Measurements from ENCODE around the gene PRIMPOL. TPM values are rescaled to one million over a fixed set of nuclear protein-coding genes. Genes with fewer than 3 reads are reported as not detected.
"Not testable (repeated sequence)": the region's sequence is repeated elsewhere in the genome, so short reads cannot be mapped to it uniquely, and the experiment has no call there.

PRIMPOL gene
- total RNA-seq, 1 experiment from 2014 or later: 29.5 TPM

DNA sequence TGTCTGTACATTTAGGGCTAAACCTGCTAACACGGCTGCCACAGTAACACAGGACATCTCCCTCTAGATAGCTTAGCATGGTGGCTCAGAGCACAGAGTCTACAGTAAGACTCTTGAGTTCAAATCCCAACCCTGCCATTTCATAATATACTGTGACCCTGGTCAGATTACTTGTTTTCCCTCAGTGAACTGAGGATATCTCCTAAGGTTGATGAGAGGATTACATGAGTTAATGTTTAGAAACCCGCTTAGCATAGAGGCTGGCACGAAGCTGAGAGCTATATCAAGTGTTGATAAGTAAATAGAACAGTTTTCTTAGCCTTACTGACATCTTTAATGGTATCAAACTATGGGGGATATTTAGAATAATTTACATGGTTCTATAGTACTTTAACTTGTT lies 37.5 kb upstream of the PRIMPOL start:
- POLR2A ChIA-PET (ENCODE audit: unreplicated experiment): no interaction called here

DNA sequence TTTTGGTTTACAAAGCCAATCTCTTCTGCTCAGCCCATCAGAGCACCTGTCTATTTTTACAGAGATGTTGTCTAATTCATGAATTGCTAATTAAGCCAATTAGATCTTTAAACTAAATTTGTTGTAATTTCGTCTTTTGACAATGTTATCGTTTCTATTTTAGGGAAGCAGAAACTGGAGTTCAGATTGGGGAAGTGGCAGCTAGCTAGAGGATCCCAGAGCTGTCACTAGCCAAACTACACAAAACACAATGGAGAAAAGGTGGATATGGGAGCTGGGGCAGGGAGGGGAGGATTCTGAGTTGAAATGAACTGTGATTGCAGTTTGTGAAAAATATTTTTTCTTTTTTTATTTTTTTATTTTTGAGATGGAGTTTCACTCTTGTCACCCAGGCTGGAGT lies 36.1 kb upstream of the PRIMPOL start:
- H3K27me3 ChIP-seq (ENCODE audit: insufficient read depth, low read depth): no peaks in the 10 kb centered on the region
- no peak for DNase-seq
- H3K4me3 ChIP-seq: no peak overlapping the region
- no peaks in the 10 kb centered on the region for H3K79me2 ChIP-seq (ENCODE audit: low read depth)
- H3K9me2 ChIP-seq (ENCODE audit: insufficient read depth): no peaks in the 10 kb centered on the region
- no peaks in the 10 kb centered on the region for H3K36me3 ChIP-seq (ENCODE audit: low read depth)
- TF ChIP-seq EZH2 (IDR thresholded peaks at IDR 0.05; ENCODE audit: low read depth): no peak
- TF ChIP-seq, protein P1, sequence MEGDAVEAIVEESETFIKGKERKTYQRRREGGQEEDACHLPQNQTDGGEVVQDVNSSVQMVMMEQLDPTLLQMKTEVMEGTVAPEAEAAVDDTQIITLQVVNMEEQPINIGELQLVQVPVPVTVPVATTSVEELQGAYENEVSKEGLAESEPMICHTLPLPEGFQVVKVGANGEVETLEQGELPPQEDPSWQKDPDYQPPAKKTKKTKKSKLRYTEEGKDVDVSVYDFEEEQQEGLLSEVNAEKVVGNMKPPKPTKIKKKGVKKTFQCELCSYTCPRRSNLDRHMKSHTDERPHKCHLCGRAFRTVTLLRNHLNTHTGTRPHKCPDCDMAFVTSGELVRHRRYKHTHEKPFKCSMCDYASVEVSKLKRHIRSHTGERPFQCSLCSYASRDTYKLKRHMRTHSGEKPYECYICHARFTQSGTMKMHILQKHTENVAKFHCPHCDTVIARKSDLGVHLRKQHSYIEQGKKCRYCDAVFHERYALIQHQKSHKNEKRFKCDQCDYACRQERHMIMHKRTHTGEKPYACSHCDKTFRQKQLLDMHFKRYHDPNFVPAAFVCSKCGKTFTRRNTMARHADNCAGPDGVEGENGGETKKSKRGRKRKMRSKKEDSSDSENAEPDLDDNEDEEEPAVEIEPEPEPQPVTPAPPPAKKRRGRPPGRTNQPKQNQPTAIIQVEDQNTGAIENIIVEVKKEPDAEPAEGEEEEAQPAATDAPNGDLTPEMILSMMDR (conservative IDR thresholded peaks at IDR 0.05): no peak
- no peak overlapping the region for H3K4me2 ChIP-seq
- H3F3A ChIP-seq (ENCODE audit: insufficient read depth, low read depth): no peaks in the 10 kb centered on the region
- H3K27ac ChIP-seq: no peak overlapping the region
- no peaks in the 10 kb centered on the region for H3K4me1 ChIP-seq (replicated peaks; ENCODE audit: insufficient read depth)
- no peak overlapping the region for H2AFZ ChIP-seq
- ChIA-PET POLR2A (ENCODE audit: unreplicated experiment) (no interaction called here), CTCF (no interaction called here)
- H4K20me1 ChIP-seq (ENCODE audit: insufficient read depth): no peaks in the 10 kb centered on the region
- intact Hi-C loops (cut with micrococcal nuclease; ENCODE audit: unreplicated experiment): no loop called here
- H3K9me3 ChIP-seq (ENCODE audit: insufficient read depth, low read depth): no peaks in the 10 kb centered on the region; the same call in 1 of the 2 replicates
- no TSS peak for BruUV-seq (replicated peaks)

More for the DNA sequence above, 37.5 kb upstream of the PRIMPOL start:
- Histone ChIP-seq H3K9me2 (ENCODE audit: insufficient read depth) (no peaks in the 10 kb centered on the region), H3K36me3 (ENCODE audit: low read depth) (no peaks in the 10 kb centered on the region), H3K27ac (no peak overlapping the region), H4K20me1 (ENCODE audit: insufficient read depth) (no peaks in the 10 kb centered on the region), H3K4me2 (no peak overlapping the region), H3K9me3 (ENCODE audit: insufficient read depth, low read depth) (no peaks in the 10 kb centered on the region; the same call in 1 of the 2 replicates), H3K4me1 (replicated peaks; ENCODE audit: insufficient read depth) (no peaks in the 10 kb centered on the region), H3K79me2 (ENCODE audit: low read depth) (no peaks in the 10 kb centered on the region), H3K4me3 (no peak overlapping the region), H2AFZ (no peak overlapping the region), H3K27me3 (ENCODE audit: insufficient read depth, low read depth) (no peaks in the 10 kb centered on the region), H3F3A (ENCODE audit: insufficient read depth, low read depth) (no peaks in the 10 kb centered on the region)
- intact Hi-C loops (cut with micrococcal nuclease; ENCODE audit: unreplicated experiment): no loop called here
- no peak for DNase-seq
- CTCF ChIA-PET: no interaction called here
- BruUV-seq (replicated peaks): no TSS peak
- TF ChIP-seq, protein P1 (conservative IDR thresholded peaks at IDR 0.05): no peak
- TF ChIP-seq EZH2 (IDR thresholded peaks at IDR 0.05; ENCODE audit: low read depth): no peak

DNA sequence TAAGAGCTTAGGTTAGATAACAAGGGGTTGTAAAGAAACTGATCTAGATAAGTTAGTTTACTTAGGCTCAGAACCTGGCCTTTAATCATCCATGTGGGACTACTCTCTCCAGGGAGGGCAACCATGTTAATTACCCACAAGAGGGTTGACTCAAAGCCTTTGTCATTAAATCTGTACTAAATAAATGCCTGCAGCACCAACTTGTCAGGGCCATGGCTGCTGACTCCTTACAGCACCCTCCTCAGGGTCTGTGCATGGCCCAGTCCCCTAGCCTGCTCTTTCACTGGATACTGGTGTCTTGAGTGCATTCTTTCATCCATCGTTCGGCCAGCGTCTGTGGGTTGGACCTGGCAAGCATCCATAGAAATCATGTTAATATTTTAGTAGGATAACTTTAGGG lies 35.0 kb upstream of the PRIMPOL start:
- Histone ChIP-seq H2AFZ (no peak overlapping the region), H3K27ac (no peak overlapping the region), H3K4me3 (no peak overlapping the region), H3K27me3 (ENCODE audit: insufficient read depth, low read depth) (no peaks in the 10 kb centered on the region), H3K36me3 (ENCODE audit: low read depth) (no peaks in the 10 kb centered on the region), H3K4me1 (replicated peaks; ENCODE audit: insufficient read depth) (no peaks in the 10 kb centered on the region), H3K4me2 (no peak overlapping the region), H4K20me1 (ENCODE audit: insufficient read depth) (no peaks in the 10 kb centered on the region), H3K9me3 (ENCODE audit: insufficient read depth, low read depth) (no peaks in the 10 kb centered on the region; the same call in 1 of the 2 replicates), H3K9me2 (ENCODE audit: insufficient read depth) (no peaks in the 10 kb centered on the region), H3K79me2 (ENCODE audit: low read depth) (no peaks in the 10 kb centered on the region), H3F3A (ENCODE audit: insufficient read depth, low read depth) (no peaks in the 10 kb centered on the region)
- POLR2A ChIA-PET (ENCODE audit: unreplicated experiment): no interaction called here
- no peak for DNase-seq
- CTCF ChIA-PET: no interaction called here
- TF ChIP-seq, protein P1 (conservative IDR thresholded peaks at IDR 0.05): no peak
- TF ChIP-seq EZH2 (IDR thresholded peaks at IDR 0.05; ENCODE audit: low read depth): no peak
- intact Hi-C loops (cut with micrococcal nuclease; ENCODE audit: unreplicated experiment): no loop called here
- BruUV-seq (replicated peaks): no TSS peak

DNA sequence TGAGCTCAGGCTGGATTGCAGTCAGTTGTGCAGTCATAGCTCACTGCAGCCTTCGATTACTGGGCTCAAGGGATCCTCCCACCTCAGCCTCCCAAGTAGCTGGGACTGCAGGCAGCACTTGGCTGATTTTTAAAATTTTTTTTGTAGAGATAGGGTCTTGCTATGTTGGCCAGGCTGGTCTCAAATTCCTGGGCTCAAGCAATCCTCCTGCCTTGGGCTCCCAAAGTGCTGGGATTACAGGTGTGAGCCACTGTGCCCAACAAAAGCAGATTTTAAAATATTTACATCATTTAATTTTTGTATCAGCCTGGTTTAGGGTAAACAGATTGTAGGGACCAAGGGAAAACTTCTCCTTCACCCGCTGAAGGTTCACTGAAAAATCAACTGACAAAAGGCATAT lies 33.4 kb upstream of the PRIMPOL start:
- H3K9me3 ChIP-seq (ENCODE audit: insufficient read depth, low read depth); H3K4me1 ChIP-seq (replicated peaks; ENCODE audit: insufficient read depth); H2AFZ ChIP-seq; H4K20me1 ChIP-seq (ENCODE audit: insufficient read depth); CTCF ChIA-PET; H3K79me2 ChIP-seq (ENCODE audit: low read depth); intact Hi-C loops (cut with micrococcal nuclease; ENCODE audit: unreplicated experiment); H3F3A ChIP-seq (ENCODE audit: insufficient read depth, low read depth); H3K4me2 ChIP-seq; POLR2A ChIA-PET (ENCODE audit: unreplicated experiment); BruUV-seq (replicated peaks); DNase-seq; H3K4me3 ChIP-seq; H3K27me3 ChIP-seq (ENCODE audit: insufficient read depth, low read depth); H3K36me3 ChIP-seq (ENCODE audit: low read depth); H3K9me2 ChIP-seq (ENCODE audit: insufficient read depth); H3K27ac ChIP-seq: not testable (repeated sequence)
